GM12872 (cell line): ENCODE data around the gene CIAO3.

Experiments
- CTCF ChIP-seq: IDR thresholded peaks from 3 replicates; pipeline ENCODE4 v1.5.1; 2011; ENCODE audit warnings: low read depth, mild to moderate bottlenecking, low read length, moderate library complexity; ENCODE audit not compliant: insufficient read depth

Gene CIAO3

GRCh38 chr16:710500-711075 lies 30.2 kb downstream of the CIAO3 start:
- TF ChIP-seq CTCF, result no peak

- TF ChIP-seq CTCF, result no peak
These were observed 31.0 kb downstream of the CIAO3 start for GRCh38 chr16:709566-710499.

GRCh38 chr16:708959-709358 lies 31.8 kb downstream of the CIAO3 start:
- no peak for TF ChIP-seq CTCF

GRCh38 chr16:708019-708418 lies 32.8 kb downstream of the CIAO3 start:
- TF ChIP-seq CTCF, result no peak

GRCh38 chr16:707062-707538 lies 33.7 kb downstream of the CIAO3 start:
- TF ChIP-seq CTCF, result no peak

GRCh38 chr16:706189-707061 lies 34.4 kb downstream of the CIAO3 start:
- no peak for TF ChIP-seq CTCF
